Brain microvascular endothelial cell (primary cell): ENCODE data around the gene REN.

Experiments
- DNase-seq: peaks from one replicate; pipeline ENCODE4 v3.0.0-alpha.2; 2020
- H3K27ac ChIP-seq: fragments of 250-450 bp; sonication (Bioruptor Pico); 2 replicates; pipeline ENCODE4 v1.5.1; 2020; ENCODE audit warnings: mild to moderate bottlenecking, moderate library complexity
- H3K27me3 ChIP-seq: fragments of 250-450 bp; sonication (Bioruptor Pico); replicated peaks from 2 replicates; pipeline ENCODE4 v1.5.1; 2020; ENCODE audit warnings: mild to moderate bottlenecking
- H3K36me3 ChIP-seq: fragments of 250-450 bp; sonication (Bioruptor Pico); replicated peaks from 2 replicates; pipeline ENCODE4 v1.5.1; 2020; ENCODE audit warnings: mild to moderate bottlenecking
- H3K4me3 ChIP-seq: 2 replicates; pipeline ENCODE4 v1.5.1; 2011; ENCODE audit warnings: low read depth, mild to moderate bottlenecking, control low read depth, low read length, moderate library complexity
- in situ Hi-C: cut with HindIII; loops from 2 replicates; pipeline ENCODE4 v1.10.0; 2017; ENCODE audit warnings: low sequenced_read_pairs, low pct_ligation_motif_present
- TF ChIP-seq, protein P1 (sequence below): IDR thresholded peaks from 2 replicates; pipeline ENCODE4 v1.5.1; 2011; ENCODE audit warnings: low read depth, mild to moderate bottlenecking, moderate library complexity, low read length, control low read depth, inconsistent platforms; ENCODE audit errors: missing control alignments

Gene REN

GRCh38 chr1:204170494-204171155 lies 4.5 kb upstream of the REN start:
- Histone ChIP-seq H3K27ac (no peak overlapping the region), H3K27me3 (no peaks in the 10 kb centered on the region), H3K4me3 (no peak overlapping the region), H3K36me3 (no peaks in the 10 kb centered on the region)
- in situ Hi-C loops = loop anchor here (25.0 kb wide), 1 partner anchor 192 kb away; the partner anchor contains the start of gene PLEKHA6
- no peak for DNase-seq
- TF ChIP-seq, protein P1, sequence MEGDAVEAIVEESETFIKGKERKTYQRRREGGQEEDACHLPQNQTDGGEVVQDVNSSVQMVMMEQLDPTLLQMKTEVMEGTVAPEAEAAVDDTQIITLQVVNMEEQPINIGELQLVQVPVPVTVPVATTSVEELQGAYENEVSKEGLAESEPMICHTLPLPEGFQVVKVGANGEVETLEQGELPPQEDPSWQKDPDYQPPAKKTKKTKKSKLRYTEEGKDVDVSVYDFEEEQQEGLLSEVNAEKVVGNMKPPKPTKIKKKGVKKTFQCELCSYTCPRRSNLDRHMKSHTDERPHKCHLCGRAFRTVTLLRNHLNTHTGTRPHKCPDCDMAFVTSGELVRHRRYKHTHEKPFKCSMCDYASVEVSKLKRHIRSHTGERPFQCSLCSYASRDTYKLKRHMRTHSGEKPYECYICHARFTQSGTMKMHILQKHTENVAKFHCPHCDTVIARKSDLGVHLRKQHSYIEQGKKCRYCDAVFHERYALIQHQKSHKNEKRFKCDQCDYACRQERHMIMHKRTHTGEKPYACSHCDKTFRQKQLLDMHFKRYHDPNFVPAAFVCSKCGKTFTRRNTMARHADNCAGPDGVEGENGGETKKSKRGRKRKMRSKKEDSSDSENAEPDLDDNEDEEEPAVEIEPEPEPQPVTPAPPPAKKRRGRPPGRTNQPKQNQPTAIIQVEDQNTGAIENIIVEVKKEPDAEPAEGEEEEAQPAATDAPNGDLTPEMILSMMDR = no peak

- no peaks in the 10 kb centered on the region for H3K27me3 ChIP-seq
Measured at GRCh38 chr1:204169858-204170257, 3.7 kb upstream of the REN start.

GRCh38 chr1:204167730-204168129 lies 1.6 kb upstream of the REN start:
- TF ChIP-seq, protein P1 = no peak
- in situ Hi-C loops = loop anchor here (25.0 kb wide), 1 partner anchor 195 kb away; the partner anchor contains the start of gene PLEKHA6
- H3K27me3 ChIP-seq = no peaks in the 10 kb centered on the region
- H3K27ac ChIP-seq = no peak overlapping the region
- DNase-seq = no peak
- H3K4me3 ChIP-seq = no peak overlapping the region
- no peaks in the 10 kb centered on the region for H3K36me3 ChIP-seq

More at GRCh38 chr1:204169858-204170257, 3.7 kb upstream of the REN start:
- TF ChIP-seq, protein P1 = no peak
- DNase-seq = no peak
- H3K27ac ChIP-seq = no peak overlapping the region
- H3K4me3 ChIP-seq = no peak overlapping the region
- no peaks in the 10 kb centered on the region for H3K36me3 ChIP-seq
- in situ Hi-C loops = loop anchor here (25.0 kb wide), 1 partner anchor 192 kb away; the partner anchor contains the start of gene PLEKHA6

- no peaks in the 10 kb centered on the region for H3K27me3 ChIP-seq
- H3K27ac ChIP-seq = no peak overlapping the region
- H3K36me3 ChIP-seq = no peaks in the 10 kb centered on the region
- TF ChIP-seq, protein P1 = peak; percentile 100
- H3K4me3 ChIP-seq = no peak overlapping the region
- in situ Hi-C loops = loop anchor here (25.0 kb wide), 1 partner anchor 200 kb away; the partner anchor contains the start of gene PLEKHA6
- peak; percentile 65 for DNase-seq
Measured at GRCh38 chr1:204162494-204163074, 3.6 kb downstream of the REN start.

DNA sequence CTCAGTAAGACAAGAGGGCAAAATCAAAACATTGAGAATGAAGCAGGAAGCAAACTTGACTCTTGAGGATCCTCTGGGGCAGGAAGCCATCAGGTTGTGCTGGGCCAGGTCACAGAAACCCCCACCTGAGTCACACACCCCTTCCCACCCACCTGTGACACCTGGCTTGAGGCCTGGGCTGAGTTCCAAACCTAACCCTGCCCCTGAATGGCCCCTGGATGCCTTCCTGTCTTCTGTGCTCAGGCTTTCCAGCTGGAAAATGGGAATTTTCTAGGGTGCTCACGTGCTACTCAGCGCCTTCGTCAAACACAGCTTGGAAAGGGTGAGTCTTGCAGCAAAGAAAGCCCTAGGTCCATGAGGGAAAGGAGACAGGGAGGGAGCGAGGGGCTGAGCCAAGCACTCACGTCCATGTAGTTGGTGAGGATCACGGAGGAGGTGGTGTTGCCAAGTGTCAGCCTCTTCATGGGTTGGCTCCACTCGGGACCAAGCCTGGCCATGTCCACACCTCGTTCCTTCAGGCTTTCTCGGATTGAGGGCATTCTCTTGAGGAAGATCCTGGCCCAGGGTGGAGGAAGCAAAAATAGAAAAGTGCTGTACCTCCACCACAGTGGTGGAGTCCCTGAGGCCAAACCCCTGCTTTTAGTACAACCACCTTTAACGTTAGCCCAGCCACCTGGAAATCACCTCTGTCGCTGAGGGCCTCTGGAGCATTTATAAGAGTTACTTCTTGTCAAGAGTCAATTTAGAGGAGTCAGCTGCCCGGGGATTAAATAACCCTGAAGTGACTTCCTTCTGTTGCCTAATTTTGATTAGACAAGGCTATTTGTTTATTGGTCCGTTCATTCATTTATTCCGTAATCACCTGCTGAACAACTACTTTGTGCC lies 4.3 kb downstream of the REN start:
- in situ Hi-C loops = loop anchor here (25.0 kb wide), 1 partner anchor 200 kb away; the partner anchor contains the start of gene PLEKHA6
- H3K36me3 ChIP-seq = no peaks in the 10 kb centered on the region
- no peak overlapping the region for H3K4me3 ChIP-seq
- DNase-seq = no peak
- TF ChIP-seq, protein P1 = no peak
- no peak overlapping the region for H3K27ac ChIP-seq
- no peaks in the 10 kb centered on the region for H3K27me3 ChIP-seq
